ENCODE data around the gene SMIM35.
"Not testable (repeated sequence)": the region's sequence is repeated elsewhere in the genome, so short reads cannot be mapped to it uniquely, and the experiment has no call there.

The SMIM35 gene

DNA sequence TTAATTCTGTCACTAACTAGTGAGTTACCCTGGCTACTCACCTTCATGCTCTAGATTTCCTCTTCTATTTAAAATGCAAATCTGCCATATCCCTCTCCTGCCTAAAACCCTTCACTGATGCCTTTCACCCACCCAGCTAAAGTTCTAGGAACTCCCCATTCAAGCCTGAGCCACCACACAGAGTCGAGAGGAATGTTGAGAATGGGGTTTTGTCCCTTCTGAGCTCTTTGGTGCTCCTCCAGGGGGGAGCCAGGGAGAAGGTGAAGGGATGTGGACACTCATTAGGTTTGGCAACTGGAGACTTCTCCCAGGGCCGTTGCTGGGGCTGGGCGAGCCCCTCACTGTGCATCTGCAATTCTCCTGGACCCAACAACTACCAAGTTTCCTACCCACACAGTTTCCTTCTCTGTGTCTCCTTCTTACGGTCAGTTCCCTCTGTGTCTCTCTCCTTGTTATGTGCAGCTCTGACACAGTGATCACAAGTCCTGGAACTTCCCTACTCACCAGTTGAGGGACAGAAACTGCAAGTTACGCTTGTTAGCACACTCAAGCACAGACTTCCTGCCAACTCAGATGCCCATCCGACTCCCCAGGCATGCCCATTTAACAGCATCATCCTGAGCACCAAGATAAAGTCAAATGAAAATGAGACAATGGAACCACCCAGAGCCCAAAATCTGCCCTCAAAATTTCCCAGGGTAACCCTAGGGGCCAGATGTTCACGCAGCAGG, 107.1 kb downstream of the SMIM35 start:
- no peak for DNase-seq

GRCh38 chr11:117978991-117979390, 107.8 kb downstream of the SMIM35 start:
- no peak for DNase-seq

DNA sequence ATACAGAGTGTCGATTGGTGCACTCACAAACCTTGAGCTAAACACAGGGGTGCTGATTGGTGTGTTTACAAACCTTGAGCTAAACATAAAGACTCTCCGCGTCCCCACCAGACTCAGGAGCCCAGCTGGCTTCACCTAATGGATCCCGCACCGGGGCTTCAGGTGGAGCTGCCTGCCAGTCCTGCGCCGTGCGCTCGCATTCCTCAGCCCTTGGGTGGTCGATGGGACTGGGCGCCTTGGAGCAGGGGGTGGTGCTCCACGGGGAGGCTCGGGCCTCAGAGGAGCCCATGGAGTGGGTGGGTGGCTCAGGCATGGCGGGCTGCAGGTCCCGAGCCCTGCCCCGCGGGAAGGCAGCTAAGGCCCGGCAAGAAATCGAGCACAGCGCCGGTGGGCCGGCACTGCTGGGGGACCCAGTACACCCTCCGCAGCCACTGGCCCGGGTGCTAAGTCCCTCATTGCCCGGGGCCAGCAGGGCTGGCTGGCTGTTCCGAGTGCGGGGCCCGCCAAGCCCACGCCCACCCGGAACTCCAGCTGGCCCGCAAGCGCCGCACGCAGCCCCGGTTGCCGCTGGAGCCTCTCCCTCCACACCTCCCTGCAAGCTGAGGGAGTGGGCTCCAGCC, 108.4 kb downstream of the SMIM35 start:
- not testable (repeated sequence) for DNase-seq

DNA sequence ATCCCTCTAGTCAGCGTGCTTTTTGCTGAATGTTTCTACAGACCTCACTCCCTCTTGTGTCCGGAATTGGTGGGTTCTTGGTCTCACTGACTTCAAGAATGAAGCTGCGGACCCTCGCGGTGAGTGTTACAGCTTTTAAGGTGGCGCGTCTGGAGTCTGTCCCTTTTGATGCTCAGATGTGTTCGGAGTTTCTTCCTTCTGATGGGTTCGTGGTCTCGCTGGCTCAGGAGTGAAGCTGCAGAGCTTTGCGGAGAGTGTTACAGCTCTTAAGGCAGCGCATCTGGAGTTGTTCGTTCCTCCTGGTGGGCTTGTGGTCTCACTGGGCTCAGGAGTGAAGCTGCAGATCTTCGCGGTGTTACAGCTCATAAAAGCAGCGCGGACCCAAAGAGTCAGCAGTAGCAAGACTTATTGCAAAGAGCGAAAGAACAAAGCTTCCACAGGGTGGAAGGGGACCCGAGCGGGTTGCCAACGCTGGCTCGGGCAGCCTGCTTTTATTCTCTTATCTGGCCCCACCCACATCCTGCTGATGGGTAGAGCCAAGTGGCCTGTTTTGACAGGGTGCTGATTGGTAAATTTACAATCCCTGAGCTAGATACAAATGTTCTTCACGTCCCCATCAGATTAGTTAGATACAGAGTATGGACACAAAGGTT, 109.0 kb downstream of the SMIM35 start:
- not testable (repeated sequence) for DNase-seq

- no peak for DNase-seq
Observed at GRCh38 chr11:117977029-117977428, 109.7 kb downstream of the SMIM35 start.

GRCh38 chr11:117976445-117976844, 110.3 kb downstream of the SMIM35 start:
- no peak for DNase-seq

DNA sequence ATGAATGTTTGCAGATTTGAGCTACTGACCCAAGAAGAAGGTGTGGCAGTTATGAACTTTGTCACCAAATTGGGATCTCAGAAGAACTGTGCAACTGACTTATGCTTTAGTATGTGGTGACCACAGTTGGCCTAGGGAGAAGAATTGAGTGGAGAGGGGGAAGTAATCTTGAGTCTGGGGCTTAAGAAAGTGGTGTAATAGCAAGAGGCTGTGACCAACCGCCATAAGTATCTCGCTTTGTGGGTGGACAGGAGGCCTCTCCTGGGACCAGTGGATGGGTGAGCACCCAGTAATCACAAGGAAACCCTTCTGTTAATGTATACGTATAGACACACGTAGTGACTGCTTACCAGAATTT, 113.3 kb downstream of the SMIM35 start:
- DNase-seq: no peak

- DNase-seq: peak; percentile 14
Observed at GRCh38 chr11:117972629-117973502, 113.9 kb downstream of the SMIM35 start.

DNA sequence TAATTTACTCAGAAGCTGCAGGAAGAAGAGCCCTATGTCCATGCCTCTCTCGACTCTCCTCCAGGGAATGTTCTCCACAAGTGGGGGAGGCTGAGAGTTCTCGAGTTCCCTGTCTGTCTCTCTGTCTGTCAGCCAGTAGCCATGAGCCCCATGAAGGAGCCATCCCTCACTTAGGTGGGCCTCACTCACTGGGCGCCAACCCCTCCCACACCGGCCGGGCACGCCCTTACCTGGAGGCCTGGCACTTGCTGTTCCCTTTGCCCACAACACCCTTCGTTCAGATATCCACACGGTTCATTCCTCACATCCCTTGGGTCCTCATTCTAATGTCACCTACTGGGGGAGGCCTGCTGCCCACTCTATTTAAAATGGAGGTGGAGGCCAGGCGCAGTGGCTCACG, 114.7 kb downstream of the SMIM35 start:
- no peak for DNase-seq

- no peak for DNase-seq
Observed at GRCh38 chr11:117970400-117971024, 116.3 kb downstream of the SMIM35 start.

DNA sequence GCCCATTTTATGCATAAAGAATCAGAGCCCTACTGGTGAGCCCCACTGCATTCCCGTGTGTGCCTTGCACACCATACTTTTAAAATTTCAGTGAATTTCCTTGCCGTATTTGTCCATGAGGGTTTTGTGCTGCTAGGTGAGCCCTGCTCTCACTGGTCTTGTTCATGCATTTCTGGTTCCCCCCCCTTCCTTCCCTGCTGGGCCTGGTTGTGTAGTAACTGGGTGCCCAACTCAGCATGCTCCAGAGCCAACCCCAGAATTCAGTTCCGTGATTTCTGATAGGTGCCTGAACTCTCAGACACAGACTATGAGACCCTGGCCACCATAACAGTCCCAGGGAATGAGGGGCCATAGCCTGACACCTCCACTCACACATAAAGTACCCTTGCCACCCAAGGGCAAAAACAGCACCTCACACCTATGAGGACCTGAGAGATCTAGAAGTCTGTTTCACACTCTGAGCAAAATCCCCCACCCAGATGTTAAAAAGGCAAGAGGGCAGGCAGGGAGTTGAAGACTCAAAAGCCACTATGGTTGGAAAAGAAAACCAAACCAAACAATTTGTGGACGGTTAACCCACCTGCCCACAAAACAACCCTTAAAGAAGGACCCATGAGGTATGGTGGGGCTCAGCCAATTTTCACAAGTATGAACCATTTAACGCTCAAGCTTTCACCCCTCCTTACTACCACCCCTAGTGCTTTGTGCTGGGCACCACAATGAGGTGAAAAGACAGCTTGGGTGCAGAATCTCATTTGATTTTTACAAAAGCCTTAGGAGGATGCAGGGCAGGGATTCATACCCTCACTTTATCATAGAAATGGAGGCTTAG, 117.4 kb downstream of the SMIM35 start:
- no peak for DNase-seq

GRCh38 chr11:117966908-117967307, 119.9 kb downstream of the SMIM35 start:
- DNase-seq: no peak

GRCh38 chr11:117962826-117963225, 123.9 kb downstream of the SMIM35 start:
- DNase-seq: no peak

DNA sequence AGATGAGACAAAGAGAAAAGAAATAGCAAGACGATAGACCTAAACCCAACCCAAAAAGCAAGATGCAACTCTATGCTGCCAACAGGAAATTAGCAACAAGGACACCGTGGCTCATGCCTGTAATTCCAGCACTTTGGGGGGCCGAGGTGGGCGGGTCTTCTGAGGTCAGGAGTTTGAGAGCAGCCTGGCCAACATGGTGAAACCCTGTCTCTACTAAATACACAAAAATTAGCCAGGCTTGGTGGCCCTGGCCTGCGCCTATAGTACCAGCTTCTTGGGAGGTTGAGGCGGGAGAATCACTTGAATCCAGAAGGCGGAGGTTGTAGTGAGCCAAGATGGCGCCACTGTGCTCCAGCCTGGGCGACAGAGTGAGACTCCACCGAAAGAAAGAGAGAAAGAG, 124.9 kb downstream of the SMIM35 start:
- no peak for DNase-seq

- DNase-seq: no peak
Observed at GRCh38 chr11:117960406-117960805, 126.4 kb downstream of the SMIM35 start.

DNA sequence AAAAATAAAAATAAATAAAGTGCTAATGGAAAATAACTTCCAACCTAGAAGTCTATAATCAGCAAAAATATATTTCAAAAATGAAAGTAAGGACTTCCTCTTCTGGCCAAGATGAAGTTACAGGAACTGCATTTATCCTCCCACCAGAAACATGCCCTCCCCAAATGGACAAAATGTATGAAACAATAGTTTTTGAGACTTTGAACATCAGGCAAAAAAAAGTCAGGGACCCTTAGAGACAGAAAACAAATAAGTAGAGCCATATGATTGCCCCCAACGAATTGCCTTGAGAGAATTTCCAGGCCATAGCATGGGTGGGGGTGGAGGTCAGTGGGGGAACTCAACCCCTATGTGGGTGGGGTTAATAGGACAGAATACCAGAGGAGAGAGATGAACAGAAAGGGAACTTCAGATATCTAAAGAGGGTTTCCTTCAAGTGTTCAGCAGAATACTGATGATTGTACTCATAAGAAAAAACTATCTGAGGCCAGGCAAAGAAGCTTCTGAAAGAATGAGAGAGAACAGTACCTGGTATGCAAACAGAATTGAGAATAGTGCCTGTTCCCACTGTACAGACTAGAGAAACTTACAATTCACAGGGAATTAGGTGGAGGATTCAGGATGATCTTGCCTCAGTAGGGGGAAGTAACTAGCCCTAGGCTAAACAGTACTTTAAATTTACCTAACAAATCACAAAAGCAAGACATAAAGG, 127.2 kb downstream of the SMIM35 start:
- no peak for DNase-seq

DNA sequence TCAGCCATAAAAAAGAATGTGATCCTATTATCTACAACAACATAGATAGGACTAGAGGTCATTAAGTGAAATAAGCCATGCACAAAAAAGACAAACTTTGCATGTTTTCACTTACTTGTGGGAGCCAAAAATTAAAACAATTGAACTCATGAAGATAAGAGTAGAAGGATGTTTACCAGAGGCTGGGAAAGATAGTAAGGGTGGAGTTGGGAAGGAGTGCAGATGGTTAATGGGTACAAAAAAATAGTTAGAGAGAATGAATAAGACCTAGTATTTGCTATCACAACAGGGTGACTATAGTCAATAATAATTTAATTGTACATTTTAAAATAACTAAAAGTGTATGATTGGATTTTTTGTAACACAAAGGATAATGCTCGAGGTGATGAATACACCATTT, 127.8 kb downstream of the SMIM35 start:
- no peak for DNase-seq
